Fibroblast of mammary gland (primary cell): ENCODE data around the gene RPL27A.

Source experiments
- DNase-seq: peaks from one replicate; pipeline ENCODE4 v3.0.0-alpha.2; 2010; ENCODE audit warnings: low read depth
- H3K4me3 ChIP-seq: 2 replicates; pipeline ENCODE4 v1.5.1; 2011; ENCODE audit warnings: low read depth, mild to moderate bottlenecking, low read length, moderate library complexity; ENCODE audit not compliant: control insufficient read depth
- TF ChIP-seq, protein P1 (sequence below): conservative IDR thresholded peaks from 2 replicates; pipeline ENCODE4 v1.5.1; 2011; ENCODE audit warnings: low read depth, low read length, inconsistent platforms; ENCODE audit not compliant: control insufficient read depth, insufficient read depth

RPL27A gene

DNA sequence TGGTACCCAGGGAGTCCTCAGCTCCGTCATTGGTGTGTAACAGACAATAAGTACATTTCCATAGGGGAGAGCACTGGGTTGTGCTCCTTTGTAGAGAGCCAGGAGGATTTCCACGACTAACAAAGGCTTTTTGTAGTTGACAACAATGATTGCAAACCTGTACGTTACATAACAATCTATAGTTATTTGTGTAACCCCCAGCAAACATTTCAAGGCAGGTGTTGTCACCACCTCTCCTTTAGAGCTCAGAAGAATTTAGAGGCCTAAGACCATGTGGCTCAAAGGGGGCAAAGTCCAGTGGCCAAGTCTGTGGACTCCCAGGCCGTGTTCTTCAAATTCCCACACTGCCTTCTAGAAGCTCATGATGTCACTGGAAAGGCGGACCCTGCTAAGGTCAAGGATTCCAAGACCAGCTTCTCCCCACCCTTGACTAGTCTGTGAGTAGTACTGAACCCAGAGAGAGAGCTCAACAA, 15.8 kb downstream of the RPL27A start:
- TF ChIP-seq, protein P1, sequence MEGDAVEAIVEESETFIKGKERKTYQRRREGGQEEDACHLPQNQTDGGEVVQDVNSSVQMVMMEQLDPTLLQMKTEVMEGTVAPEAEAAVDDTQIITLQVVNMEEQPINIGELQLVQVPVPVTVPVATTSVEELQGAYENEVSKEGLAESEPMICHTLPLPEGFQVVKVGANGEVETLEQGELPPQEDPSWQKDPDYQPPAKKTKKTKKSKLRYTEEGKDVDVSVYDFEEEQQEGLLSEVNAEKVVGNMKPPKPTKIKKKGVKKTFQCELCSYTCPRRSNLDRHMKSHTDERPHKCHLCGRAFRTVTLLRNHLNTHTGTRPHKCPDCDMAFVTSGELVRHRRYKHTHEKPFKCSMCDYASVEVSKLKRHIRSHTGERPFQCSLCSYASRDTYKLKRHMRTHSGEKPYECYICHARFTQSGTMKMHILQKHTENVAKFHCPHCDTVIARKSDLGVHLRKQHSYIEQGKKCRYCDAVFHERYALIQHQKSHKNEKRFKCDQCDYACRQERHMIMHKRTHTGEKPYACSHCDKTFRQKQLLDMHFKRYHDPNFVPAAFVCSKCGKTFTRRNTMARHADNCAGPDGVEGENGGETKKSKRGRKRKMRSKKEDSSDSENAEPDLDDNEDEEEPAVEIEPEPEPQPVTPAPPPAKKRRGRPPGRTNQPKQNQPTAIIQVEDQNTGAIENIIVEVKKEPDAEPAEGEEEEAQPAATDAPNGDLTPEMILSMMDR = no peak
- no peak for DNase-seq
- no peak overlapping the region for H3K4me3 ChIP-seq

GRCh38 chr11:8698917-8699441, 16.4 kb downstream of the RPL27A start:
- H3K4me3 ChIP-seq = no peak overlapping the region
- no peak for DNase-seq
- TF ChIP-seq, protein P1 = no peak

DNA sequence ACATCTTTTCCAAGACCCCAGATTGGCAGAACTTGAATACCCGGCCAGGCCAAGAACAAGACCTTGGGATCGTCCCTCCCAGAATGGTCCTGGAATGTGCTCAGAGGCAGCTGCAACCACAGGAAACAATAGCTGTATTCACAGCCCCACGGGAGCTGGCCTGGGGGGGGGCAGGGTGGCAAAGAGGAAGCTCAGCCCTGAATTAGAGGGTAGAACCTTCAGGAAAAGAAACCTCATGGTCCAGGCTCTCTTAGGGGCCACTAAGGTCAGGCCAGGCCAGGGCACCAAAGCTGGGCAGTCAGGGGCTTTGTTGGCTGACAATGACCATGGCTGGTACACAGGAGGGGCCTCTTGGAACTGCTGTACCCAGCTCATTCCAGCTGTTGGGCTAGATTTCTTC, 17.3 kb downstream of the RPL27A start:
- no peak overlapping the region for H3K4me3 ChIP-seq
- TF ChIP-seq, protein P1 = no peak
- peak; percentile 52 for DNase-seq

- TF ChIP-seq, protein P1 = no peak
- H3K4me3 ChIP-seq = no peak overlapping the region
- DNase-seq = no peak
These were observed 19.5 kb downstream of the RPL27A start for GRCh38 chr11:8701891-8702597.

GRCh38 chr11:8702598-8702915, 20.0 kb downstream of the RPL27A start:
- TF ChIP-seq, protein P1 = no peak
- no peak overlapping the region for H3K4me3 ChIP-seq
- no peak for DNase-seq

DNA sequence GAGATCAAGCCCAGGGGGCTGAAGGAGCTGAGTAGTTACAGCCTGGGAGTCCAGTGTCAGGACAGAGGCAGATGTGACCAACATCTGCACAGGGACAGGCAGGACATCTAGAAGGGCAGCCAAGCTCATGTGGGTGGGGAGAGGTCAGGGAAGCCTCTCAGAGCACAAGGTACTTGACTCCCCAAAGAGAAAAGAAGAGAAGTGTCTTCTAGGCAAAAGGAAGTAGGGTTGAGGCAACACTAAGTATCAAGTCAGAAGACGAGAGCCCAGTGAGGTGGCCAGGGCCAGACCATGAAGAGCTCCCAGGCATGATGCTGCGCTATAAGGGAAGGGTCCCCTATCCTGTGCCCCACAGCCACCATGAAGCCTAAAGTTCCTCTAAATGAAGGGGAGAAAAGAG, 21.5 kb downstream of the RPL27A start:
- H3K4me3 ChIP-seq = no peak overlapping the region
- TF ChIP-seq, protein P1 = no peak

More for the DNA sequence above, 21.5 kb downstream of the RPL27A start:
- DNase-seq = no peak
